Ramos (cell line): Measurements from ENCODE around the gene ABCA2.

Source experiments
- in situ Hi-C: fragments of 300-500 bp; cut with MboI; formaldehyde crosslinking; loops from one replicate; pipeline ENCODE4 v1.14.3; 2022; ENCODE audit warnings: low sequenced_read_pairs; ENCODE audit not compliant: unreplicated experiment

The ABCA2 gene

DNA sequence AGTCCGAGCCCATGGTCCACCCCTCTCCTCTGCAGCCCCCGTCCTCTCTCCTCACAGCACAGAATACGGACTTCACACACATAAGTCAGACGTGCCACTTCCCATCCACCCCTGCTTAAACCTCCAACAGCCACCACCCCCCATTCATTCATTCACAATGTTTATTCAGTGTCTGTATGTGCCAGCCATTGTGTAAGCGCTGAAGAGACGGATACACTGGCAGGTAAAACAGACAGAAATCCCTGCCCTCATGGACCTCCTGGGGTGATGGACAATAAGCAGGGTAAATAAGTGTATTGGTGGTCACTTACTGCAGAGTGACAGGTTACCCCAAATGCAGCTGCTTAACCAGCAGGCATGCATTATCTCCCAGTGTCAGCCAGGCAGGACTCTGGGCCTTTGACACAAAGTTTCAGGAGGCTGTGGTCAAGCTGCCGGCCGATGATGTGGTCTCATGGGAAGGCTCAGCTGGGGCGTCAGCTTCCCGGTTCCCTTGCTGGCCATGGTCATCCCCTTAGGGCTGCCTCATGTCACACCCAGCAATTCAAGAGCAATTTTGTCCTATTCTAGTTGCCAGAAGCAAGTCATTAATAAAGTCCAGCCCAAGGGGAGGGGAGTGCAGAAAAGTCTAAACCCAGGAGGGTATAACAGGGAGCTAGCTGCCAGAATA is 37.7 kb downstream of the ABCA2 start:
- in situ Hi-C loops: no loop called here

DNA sequence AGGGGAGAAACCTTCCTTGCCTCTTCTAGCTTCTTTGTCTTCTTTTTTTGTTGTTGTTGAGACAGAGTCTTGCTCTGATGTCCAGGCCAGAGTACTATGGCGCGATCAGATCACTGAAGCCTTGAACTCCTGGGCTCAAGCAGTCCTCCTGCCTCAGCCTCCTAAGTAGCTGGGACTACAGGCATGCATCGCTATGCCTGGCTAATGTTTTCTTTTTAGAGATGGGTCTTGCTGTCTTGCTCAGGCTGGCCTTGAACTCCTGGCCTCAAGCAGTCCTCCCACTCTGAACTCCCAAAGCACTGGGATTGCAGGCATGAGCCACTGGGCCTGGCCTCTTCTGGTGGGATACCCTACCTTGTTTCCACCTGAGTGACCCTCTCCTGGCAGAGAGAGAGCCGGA is 39.2 kb downstream of the ABCA2 start:
- in situ Hi-C loops: no loop called here

DNA sequence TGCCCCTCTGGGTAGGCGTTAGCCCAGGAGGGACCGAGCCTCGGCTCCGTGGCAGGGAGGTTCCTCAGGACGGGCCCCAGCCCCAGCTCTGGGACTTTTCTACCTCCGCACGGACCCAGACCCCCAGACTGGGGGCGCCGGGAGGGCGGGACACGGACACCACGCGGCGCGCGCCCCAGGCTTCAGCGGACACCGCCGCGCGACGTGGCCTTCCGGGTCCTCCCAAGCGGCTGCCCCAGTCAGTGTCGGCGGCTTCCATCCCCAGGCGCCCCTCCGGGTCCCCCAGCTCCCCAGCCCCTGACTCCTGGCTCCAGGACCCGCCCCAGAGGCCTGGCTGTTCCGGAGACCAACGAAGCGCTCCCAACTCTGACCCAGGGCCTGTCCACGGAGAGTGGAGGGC is 42.2 kb downstream of the ABCA2 start:
- in situ Hi-C loops: no loop called here

DNA sequence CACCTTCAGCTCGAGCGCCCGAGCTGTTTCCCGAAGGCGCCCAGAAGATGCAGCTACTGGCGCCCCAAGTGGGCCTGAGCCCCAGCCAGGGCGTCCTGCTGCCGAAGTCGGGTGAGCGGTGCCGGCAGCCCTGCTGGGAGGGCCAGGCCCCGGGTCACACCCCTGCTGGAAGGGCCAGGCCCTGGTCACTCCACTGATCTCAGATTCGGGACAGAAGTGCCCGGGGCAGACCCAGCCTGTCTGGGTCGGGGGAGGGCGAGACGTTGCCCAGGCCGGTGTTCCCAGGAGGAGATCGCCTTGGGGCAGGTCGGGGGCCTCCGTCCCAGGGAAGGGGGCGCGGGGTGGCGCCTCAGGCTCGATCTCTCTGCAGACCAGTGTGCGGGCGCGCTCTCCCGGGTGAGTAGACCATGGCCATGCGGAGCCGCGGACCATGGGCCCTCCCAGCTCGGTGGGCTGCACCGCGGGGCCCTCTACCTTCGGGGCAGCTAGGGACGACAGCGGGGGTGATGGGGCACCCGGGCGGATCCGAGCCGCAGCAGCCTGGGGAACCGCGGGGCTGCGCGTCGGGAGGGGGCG is 42.9 kb downstream of the ABCA2 start:
- in situ Hi-C loops: no loop called here

DNA sequence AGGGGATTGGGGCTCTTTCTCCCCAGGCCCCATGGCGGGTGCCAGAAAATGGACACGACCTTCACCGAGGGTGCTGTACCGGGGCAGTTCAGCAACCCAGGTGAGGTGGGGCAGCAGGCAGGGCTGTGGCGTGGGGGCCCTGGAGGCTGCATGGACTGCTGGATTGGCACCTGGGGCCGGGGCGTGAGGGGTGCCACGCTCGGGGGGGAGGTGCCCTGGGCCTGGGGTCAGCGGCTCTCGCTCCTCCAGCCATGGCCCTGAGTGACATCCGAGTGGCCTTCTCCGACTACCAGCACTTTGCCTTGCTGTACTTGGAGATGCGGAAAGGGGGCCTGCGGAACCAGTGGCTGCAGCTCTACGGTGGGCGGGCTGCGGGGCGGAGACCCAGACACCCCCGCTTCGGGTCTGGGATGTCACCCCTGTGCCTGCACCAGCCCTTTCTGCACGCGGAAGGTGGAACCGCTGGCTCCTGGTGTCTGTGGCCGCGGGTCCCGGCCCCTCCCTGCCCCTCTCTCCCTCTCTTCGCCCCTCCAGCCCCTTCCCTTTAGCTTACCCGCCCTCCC is 43.5 kb downstream of the ABCA2 start:
- in situ Hi-C loops: no loop called here

GRCh38 chr9:136983656-136984314 is 44.3 kb downstream of the ABCA2 start:
- in situ Hi-C loops: no loop called here

DNA sequence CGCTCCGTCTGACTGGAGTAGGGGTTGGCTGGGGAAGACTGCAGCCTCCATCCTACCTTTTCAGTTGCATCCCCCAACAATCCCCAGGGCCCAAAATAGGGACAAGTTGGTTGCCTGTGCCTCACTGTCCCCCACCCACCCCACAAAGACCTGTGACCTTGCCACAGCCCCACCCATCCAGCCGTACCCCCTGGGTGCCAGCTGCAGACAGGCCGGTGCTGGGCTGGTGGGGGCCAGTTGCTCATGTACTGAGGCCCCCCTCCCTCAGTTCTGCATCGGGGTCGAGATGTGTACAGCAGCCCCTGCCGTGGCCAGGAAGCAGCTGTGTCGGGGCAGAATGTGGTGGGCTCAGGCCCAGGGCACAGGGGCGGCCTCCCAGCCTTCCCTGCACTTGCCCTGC is 44.9 kb downstream of the ABCA2 start:
- in situ Hi-C loops: no loop called here

DNA sequence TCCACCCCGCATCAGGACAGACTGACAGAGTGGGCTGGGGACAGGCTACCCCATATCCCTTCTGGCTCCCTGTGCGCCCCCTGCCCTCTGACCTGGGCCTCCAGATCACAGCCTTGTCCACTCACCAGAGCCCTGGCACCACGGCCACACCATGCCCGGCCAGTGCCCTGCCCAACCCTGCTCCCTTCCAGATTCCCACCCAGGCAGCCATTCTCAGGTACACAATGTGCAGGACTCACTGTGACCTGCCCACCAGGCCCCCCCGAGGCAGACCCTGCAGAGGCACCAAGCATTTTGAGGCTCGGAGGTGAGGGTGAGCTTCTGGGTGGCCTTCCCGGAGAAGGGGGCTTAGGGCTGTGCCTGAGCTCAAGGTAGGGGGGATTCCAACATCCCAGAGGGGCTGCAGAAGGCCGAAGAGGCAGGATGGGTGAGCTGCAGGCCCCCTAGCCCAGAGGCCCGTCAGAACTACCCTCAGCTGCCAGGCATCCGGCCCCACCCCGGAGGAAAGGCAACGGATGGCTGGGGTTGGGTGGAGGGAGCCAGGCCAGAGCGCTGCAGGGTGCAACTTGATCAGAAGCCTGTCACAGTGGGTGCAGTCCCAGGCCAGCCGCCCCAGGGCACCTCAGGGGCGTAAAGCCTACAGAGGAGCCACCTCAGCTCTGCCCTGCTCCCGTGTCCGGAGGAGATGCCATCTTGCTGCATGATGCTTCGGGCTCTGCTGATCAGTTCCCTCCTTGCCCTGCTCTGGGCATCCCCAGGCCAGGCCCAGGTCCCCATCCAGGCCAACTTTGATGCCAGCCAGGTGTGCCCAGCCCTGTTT is 45.6 kb downstream of the ABCA2 start, which contains the start of gene LCNL1:
LCNL1 (plus strand) TSS at position 762 of the 820 bp plus-strand sequence. CDS start 594 bp downstream, outside the sequence.
- in situ Hi-C loops: no loop called here

DNA sequence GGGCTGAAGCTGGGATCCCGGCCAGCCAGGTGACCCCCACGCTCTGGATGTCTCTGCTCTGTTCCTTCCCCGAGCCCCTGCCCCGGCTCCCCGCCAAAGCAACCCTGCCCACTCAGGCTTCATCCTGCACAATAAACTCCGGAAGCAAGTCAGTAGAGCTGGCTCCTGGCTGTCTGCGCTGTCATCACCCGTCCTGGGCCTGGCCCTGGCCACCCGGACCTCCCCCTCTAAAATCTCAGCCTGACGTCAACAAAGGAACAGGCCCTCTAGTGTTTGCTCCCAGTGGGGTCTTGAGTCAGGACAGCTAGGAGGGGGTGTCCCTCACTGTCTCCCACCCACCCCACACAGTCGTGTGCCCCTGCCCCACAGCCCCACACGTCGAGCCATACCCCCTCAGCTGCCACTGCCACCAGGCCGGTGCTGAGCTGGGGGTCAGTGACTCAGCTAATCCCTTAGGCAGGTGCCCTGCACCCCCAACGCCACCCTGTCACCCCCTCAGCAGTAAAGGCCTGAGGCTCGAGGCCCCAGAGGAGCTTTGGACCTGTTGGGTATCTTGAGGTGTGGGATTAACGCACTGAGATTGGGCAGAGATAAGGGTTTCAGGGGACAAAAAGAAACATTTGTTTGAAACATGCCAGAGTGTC is 46.3 kb downstream of the ABCA2 start:
- in situ Hi-C loops: no loop called here

DNA sequence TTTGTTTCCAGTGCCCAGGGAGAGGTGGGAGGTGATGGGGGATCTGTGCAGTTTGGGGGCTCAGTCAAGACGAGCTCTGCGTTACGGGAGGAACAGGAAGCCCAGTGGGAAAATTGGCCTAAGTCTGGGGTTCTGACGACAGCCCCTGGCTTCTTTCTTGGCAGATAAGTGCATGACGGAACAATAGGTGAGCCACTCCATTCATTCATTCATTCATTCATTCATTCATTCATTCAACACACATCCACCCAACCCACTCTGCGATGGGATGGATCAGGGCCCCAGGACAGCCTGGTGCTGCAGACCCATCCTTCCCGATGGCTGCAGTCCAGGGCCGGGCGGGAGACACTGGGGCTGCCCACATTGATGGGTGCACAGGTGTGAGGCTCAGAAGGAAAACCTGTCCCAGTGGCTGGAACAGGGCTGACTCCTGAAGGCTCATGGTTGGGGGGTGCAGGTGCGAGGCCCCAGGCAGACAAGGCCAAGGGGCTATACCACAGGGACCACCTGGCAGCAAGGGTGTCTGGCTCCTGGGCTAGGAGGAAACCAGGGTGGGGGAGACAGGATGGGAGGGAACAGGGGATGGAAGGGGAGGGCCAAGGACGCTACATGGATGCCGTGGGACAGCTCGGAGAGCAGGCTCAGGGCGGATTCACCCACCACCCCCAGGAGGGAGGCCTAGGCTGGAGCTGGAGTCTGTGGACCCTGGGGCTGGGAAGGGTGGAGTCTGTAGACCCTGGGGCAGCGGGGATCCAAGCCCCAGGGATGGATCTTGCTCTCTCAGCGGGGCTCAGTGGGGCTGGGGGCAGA is 47.2 kb downstream of the ABCA2 start:
- in situ Hi-C loops: no loop called here

GRCh38 chr9:136979769-136980587 is 48.1 kb downstream of the ABCA2 start:
- in situ Hi-C loops: no loop called here

GRCh38 chr9:136978865-136979544 is 49.0 kb downstream of the ABCA2 start:
- in situ Hi-C loops: no loop called here

GRCh38 chr9:136978073-136978864 is 49.8 kb downstream of the ABCA2 start:
- in situ Hi-C loops: no loop called here

DNA sequence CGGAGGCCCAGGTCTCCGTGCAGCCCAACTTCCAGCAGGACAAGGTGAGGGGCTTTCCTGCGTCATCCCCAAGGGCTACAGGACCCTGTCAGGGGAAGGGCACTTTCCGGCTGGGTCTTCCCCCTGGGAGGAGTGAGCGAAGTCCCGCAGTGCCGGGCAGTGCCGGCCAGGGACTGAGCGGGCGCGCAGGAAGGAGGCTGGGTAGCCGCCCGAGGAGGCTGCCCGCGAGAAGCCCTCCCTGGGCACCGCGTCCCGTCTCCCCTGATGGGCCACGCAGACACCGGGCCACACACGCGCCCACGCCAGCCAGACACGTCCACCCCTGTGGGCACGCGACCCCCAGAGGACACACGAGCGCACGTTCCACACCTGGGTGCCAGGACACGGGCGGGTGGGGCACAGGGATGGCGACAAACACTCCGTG is 50.4 kb downstream of the ABCA2 start:
- in situ Hi-C loops: no loop called here

- in situ Hi-C loops: no loop called here
Measured at GRCh38 chr9:136977223-136977622, 50.8 kb downstream of the ABCA2 start, which contains the start of gene PTGDS. TSS of gene PTGDS (plus strand) at chr9:136977504. CDS start at chr9:136977579, 75 bp downstream.

GRCh38 chr9:136975644-136976043 is 52.4 kb downstream of the ABCA2 start:
- in situ Hi-C loops: no loop called here
